OCI-LY7 (cell line): ENCODE results near the gene XRCC4. TPM values are rescaled to one million over a fixed set of nuclear protein-coding genes. Genes with fewer than 3 reads are reported as not detected.

ENCODE experiments used
- BruUV-seq: library from RNA; stranded (reverse); fragments of 400-500 nt; replicated peaks from 2 replicates; lab custom pipeline; 2021; lab: Mats Ljungman, UMichigan
- CTCF ChIA-PET: fragments of 300-600 bp; sonication (Branson Sonifier 250); formaldehyde crosslinking; loops from one replicate; lab custom pipeline; 2022; ENCODE audit warnings: antibody characterized with exemption; ENCODE audit not compliant: unreplicated experiment; lab: Charles Lee
- POLR2A ChIA-PET: fragments of 300-600 bp; sonication (Branson Sonifier 250); formaldehyde crosslinking; loops from one replicate; lab custom pipeline; 2022; ENCODE audit warnings: antibody characterized with exemption; lab: Charles Lee
- DNase-seq: peaks from one replicate; pipeline ENCODE4 v3.0.0-alpha.2; 2015; ENCODE audit warnings: low spot score
- H2AFZ ChIP-seq: fragments of 200-600 bp; sonication (generic), shearing (Covaris generic); 2 replicates; pipeline ENCODE4 v1.6.1; 2014; ENCODE audit warnings: mild to moderate bottlenecking, antibody characterized with exemption, low read length, moderate library complexity
- H3K27ac ChIP-seq: fragments of 200-600 bp; sonication (generic); 2 replicates; pipeline ENCODE4 v1.5.1; 2014; ENCODE audit warnings: mixed run types, low read depth, mild to moderate bottlenecking, moderate library complexity, low read length, inconsistent platforms; ENCODE audit not compliant: poor library complexity, severe bottlenecking
- H3K36me3 ChIP-seq: fragments of 200-600 bp; sonication (generic); 2 replicates; pipeline ENCODE4 v1.6.1; 2014; ENCODE audit warnings: mild to moderate bottlenecking, antibody characterized with exemption, low read length, moderate library complexity, mixed read lengths; ENCODE audit not compliant: insufficient read depth
- H3K4me1 ChIP-seq: fragments of 200-600 bp; sonication (generic); 2 replicates; pipeline ENCODE4 v1.5.1; 2014; ENCODE audit warnings: mild to moderate bottlenecking, low read length; ENCODE audit not compliant: insufficient read depth, poor library complexity, severe bottlenecking
- H3K4me2 ChIP-seq: fragments of 200-600 bp; sonication (generic); 2 replicates; pipeline ENCODE4 v1.6.1; 2014; ENCODE audit warnings: mild to moderate bottlenecking, low read length
- H3K4me3 ChIP-seq: fragments of 200-600 bp; sonication (generic); 2 replicates; pipeline ENCODE4 v1.5.1; 2014; ENCODE audit warnings: mild to moderate bottlenecking, low read depth, low read length; ENCODE audit not compliant: poor library complexity, severe bottlenecking
- H3K79me2 ChIP-seq: fragments of 200-600 bp; sonication (generic); 2 replicates; pipeline ENCODE4 v1.6.1; 2016; ENCODE audit warnings: low read depth, mild to moderate bottlenecking, low read length, moderate library complexity, mixed read lengths; ENCODE audit not compliant: insufficient read depth
- H3K9me2 ChIP-seq: fragments of 200-600 bp; sonication (generic); 2 replicates; pipeline ENCODE4 v1.6.1; 2016; ENCODE audit warnings: mild to moderate bottlenecking, low read length, mixed read lengths; ENCODE audit not compliant: insufficient read depth
- H3K9me3 ChIP-seq: fragments of 200-600 bp; sonication (generic); 2 replicates; pipeline ENCODE4 v1.6.1; 2014; ENCODE audit warnings: mild to moderate bottlenecking, mixed run types, low read length, mixed read lengths
- H4K20me1 ChIP-seq: fragments of 200-600 bp; sonication (generic); 2 replicates; pipeline ENCODE4 v1.6.1; 2014; ENCODE audit warnings: mild to moderate bottlenecking, antibody characterized with exemption, low read length, moderate library complexity, mixed read lengths; ENCODE audit not compliant: insufficient read depth
- CTCF ChIP-seq: fragments of 200-600 bp; sonication (generic); conservative IDR thresholded peaks from 2 replicates; pipeline ENCODE4 v1.5.1; 2014; ENCODE audit warnings: mild to moderate bottlenecking, antibody characterized with exemption, low read length, moderate library complexity, mixed read lengths
- EZH2phosphoT487 ChIP-seq: fragments of 200-600 bp; sonication (generic); IDR thresholded peaks from 2 replicates; pipeline ENCODE4 v1.6.1; 2018; ENCODE audit warnings: low read depth, borderline replicate concordance, mild to moderate bottlenecking, mixed run types, antibody characterized with exemption, low read length, moderate library complexity, mixed read lengths
- intact Hi-C: fragments of 100-400 bp; cut with micrococcal nuclease; formaldehyde crosslinking; loops from one replicate; pipeline ENCODE4 v1.10.0; 2022; ENCODE audit not compliant: unreplicated experiment
- total RNA-seq, 2 experiments: library from RNA; depleted of rRNA in 1 of 2; stranded (reverse); fragments of >200 nt in 1 of 2; shearing (Covaris generic) in 1 of 2; gene quantifications; 2 replicates each; pipeline ENCODE4 v1.2.3, GENCODE V29; 2014 to 2022

Gene XRCC4
- total RNA-seq, 2 experiments from 2014 or later = 14.5 to 23.3 TPM

- Histone ChIP-seq H3K79me2 (no peaks in the 10 kb centered on the region), H3K4me3 (no peak overlapping the region), H2AFZ (no peak overlapping the region), H3K27ac (no peak overlapping the region), H3K4me2 (no peak overlapping the region), H3K4me1 (no peaks in the 10 kb centered on the region), H3K36me3 (no peaks in the 10 kb centered on the region), H3K9me3 (no peaks in the 10 kb centered on the region), H4K20me1 (no peaks in the 10 kb centered on the region), H3K9me2 (no peaks in the 10 kb centered on the region)
- intact Hi-C loops = no loop called here
- TF ChIP-seq CTCF (no peak), EZH2phosphoT487 (no peak)
- CTCF ChIA-PET = no interaction called here
- POLR2A ChIA-PET = no interaction called here
- BruUV-seq = no TSS peak
- no peak for DNase-seq
Measured at GRCh38 chr5:83253720-83254119, 176.4 kb downstream of the XRCC4 start.

GRCh38 chr5:83255268-83255667 lies 177.9 kb downstream of the XRCC4 start:
- ChIA-PET CTCF (no interaction called here), POLR2A (interaction anchor here (0.6 kb wide), 1 partner anchor 60 kb away, joined by 3 read pairs; no protein-coding TSS in a partner anchor)

More at GRCh38 chr5:83255268-83255667, 177.9 kb downstream of the XRCC4 start:
- Histone ChIP-seq H2AFZ (no peak overlapping the region), H3K36me3 (no peaks in the 10 kb centered on the region), H3K4me3 (no peak overlapping the region), H3K4me1 (no peaks in the 10 kb centered on the region), H3K79me2 (no peaks in the 10 kb centered on the region), H3K27ac (no peak overlapping the region), H3K9me2 (no peaks in the 10 kb centered on the region), H3K4me2 (no peak overlapping the region), H4K20me1 (no peaks in the 10 kb centered on the region), H3K9me3 (no peaks in the 10 kb centered on the region)
- no TSS peak for BruUV-seq
- intact Hi-C loops = no loop called here
- TF ChIP-seq EZH2phosphoT487 (no peak), CTCF (no peak)
- no peak for DNase-seq
